Smooth muscle cell of bladder (primary cell): ENCODE results near the gene DAD1. TPM values are rescaled to one million over a fixed set of nuclear protein-coding genes. Genes with fewer than 3 reads are reported as not detected.

Experiments
- total RNA-seq: library from RNA; depleted of rRNA; stranded (reverse); fragments of >200 nt; gene quantifications from 2 replicates; pipeline ENCODE4 v1.2.3, GENCODE V29; 2014

DAD1 gene
- total RNA-seq: 221 and 269 TPM in 2 replicates

GRCh38 chr14:22589096-22589839, at the start of gene DAD1:
DAD1 (minus strand) TSS chr14:22589224; CDS start chr14:22589157, 67 bp downstream.

GRCh38 chr14:22598099-22598895, 9.3 kb upstream of the DAD1 start, which contains the start of gene ABHD4:
ABHD4 (plus strand) TSS chr14:22598300; CDS start chr14:22598307, 7 bp downstream.

Other genes starting within 250 kb of the DAD1 start
- gene ABHD4, start 9.1 kb upstream of the DAD1 start, total RNA-seq: 12.4 and 15.7 TPM in 2 replicates
- gene OR6J1, start 55.1 kb upstream of the DAD1 start, total RNA-seq: not detected in 2 replicates
- gene OXA1L, start 177.5 kb upstream of the DAD1 start, total RNA-seq: 52.9 and 53.8 TPM in 2 replicates
- gene SLC7A7, start 226.2 kb upstream of the DAD1 start, total RNA-seq: 4.1 and 6.1 TPM in 2 replicates
- 39.1 and 41.8 TPM in 2 replicates for gene MRPL52, start 240.7 kb upstream of the DAD1 start, total RNA-seq
- 348 and 486 TPM in 2 replicates for gene MMP14, start 247.4 kb upstream of the DAD1 start, total RNA-seq